ENCODE data around the gene ARMC2. TPM values are rescaled to one million over a fixed set of nuclear protein-coding genes. Genes with fewer than 3 reads are reported as not detected.

ARMC2 gene
- total RNA-seq, 1 donor from 2014 or later: 3.5 TPM

DNA sequence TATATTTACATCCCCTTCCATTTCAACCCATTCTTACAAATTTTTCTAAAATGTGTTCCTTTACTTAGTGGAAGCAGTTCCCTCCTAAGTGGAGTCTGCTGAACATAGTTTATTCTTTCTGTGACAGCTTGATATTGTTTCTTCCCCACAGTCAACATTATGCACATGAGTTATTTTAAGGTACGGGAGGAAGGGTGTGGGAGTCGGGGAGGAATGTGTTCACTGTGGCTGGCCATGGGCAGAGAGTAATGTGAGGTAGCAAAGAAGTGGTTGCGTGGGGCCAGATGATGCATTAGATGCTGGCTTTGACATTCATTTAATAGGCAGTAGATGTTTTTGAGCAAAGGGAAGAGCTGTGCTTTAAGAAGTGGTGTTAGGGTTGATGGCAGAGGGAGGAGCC lies 98.5 kb downstream of the ARMC2 start:
- TF ChIP-seq, protein P1, sequence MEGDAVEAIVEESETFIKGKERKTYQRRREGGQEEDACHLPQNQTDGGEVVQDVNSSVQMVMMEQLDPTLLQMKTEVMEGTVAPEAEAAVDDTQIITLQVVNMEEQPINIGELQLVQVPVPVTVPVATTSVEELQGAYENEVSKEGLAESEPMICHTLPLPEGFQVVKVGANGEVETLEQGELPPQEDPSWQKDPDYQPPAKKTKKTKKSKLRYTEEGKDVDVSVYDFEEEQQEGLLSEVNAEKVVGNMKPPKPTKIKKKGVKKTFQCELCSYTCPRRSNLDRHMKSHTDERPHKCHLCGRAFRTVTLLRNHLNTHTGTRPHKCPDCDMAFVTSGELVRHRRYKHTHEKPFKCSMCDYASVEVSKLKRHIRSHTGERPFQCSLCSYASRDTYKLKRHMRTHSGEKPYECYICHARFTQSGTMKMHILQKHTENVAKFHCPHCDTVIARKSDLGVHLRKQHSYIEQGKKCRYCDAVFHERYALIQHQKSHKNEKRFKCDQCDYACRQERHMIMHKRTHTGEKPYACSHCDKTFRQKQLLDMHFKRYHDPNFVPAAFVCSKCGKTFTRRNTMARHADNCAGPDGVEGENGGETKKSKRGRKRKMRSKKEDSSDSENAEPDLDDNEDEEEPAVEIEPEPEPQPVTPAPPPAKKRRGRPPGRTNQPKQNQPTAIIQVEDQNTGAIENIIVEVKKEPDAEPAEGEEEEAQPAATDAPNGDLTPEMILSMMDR (IDR thresholded peaks at IDR 0.05): no peak
- H3K27me3 Mint-ChIP-seq: no peaks in the 10 kb centered on the region
- intact Hi-C loops (cut with micrococcal nuclease): no loop called here
- H3K4me1 Mint-ChIP-seq: peaks cover 37% of the 10 kb centered on the region
- H3K9me3 Mint-ChIP-seq: no peaks in the 10 kb centered on the region
- no peak overlapping the region for H3K4me3 Mint-ChIP-seq
- CTCF ChIA-PET: interaction anchor here (1.0 kb wide), 1 partner anchor 405 kb away, joined by 3 read pairs; no protein-coding TSS in a partner anchor
- no peak for DNase-seq
- ATAC-seq (ENCODE audit: low read depth): no peak
- POLR2A ChIA-PET: interaction anchor here (0.6 kb wide), 1 partner anchor 148 kb away, joined by 4 read pairs; the partner anchor contains the start of gene CEP57L1
- no peak overlapping the region for H3K27ac Mint-ChIP-seq
- no peaks in the 10 kb centered on the region for H3K36me3 Mint-ChIP-seq (ENCODE audit: low read depth)

DNA sequence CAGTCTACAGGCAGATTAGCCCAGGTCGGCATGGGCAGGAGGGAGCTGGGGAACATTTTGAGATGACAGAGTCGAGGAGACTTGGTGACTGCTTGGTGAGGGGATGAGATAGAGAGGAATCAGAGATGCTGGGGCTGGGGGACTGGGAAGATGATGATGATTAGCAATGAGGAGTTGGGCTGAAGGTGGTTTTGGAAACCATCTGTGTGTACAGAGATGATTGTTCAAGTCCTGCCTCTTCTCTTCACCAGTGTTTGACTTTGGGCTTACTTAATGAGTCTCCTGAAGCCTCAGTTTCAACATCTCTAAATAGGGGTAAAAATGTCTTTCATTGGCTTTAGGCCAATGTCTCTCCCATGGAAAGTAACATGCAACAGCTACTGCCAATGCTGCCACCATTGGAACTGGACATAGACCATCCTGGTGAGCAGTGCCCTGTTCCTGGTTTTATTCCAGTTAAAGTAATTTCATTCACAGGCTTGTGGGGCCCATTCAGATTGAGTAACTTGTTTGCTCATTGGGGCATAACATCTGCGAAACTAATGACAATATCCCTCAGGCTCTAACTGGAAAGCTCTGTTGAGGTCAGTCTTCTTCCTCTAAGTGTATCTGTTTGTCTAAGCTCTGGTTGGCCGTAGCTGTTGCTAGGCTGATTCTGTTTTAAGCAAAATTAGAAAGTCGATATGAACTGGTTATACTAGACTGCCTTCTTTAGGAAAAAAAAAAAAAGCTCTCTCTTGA lies 99.1 kb downstream of the ARMC2 start:
- ChIA-PET POLR2A (interaction anchor here (0.6 kb wide), 1 partner anchor 148 kb away, joined by 4 read pairs; the partner anchor contains the start of gene CEP57L1), CTCF (no interaction called here)
- H3K4me1 Mint-ChIP-seq: peaks cover 34% of the 10 kb centered on the region

DNA sequence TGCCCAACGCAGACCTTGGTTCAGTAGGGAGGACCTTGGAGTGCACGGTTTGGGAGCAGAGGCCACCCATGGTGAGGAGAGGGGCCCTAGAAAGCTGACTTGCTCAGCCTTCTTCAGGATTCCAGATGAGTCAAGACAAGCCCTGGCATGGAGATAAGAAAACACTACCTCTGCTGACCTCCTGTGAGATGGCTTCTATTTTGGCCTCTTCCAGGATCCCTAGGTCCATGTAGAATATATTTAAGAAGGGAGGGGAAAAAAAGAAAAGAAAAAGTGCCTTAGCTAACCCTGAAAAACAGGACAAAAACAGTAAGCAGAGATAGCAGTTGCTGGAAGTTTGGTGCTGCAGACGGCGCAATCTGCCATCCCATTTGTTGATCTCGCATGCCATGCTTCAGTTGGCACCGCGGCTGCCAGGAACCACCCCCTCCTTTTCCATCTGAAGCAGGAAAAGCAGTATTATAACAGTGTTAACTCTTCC lies 100.0 kb downstream of the ARMC2 start:
- ATAC-seq (ENCODE audit: low read depth) (no peak), DNase-seq (no peak)
- Mint-ChIP-seq H3K27me3 (no peaks in the 10 kb centered on the region), H3K9me3 (no peaks in the 10 kb centered on the region), H3K4me3 (no peak overlapping the region), H3K36me3 (ENCODE audit: low read depth) (no peaks in the 10 kb centered on the region), H3K4me1 (peaks cover 25% of the 10 kb centered on the region), H3K27ac (no peak overlapping the region)
- intact Hi-C loops (cut with micrococcal nuclease): no loop called here
- TF ChIP-seq, protein P1 (IDR thresholded peaks at IDR 0.05): no peak
- CTCF ChIA-PET: no interaction called here
- POLR2A ChIA-PET: no interaction called here

More for the DNA sequence above, 99.1 kb downstream of the ARMC2 start:
- H3K27ac Mint-ChIP-seq: no peak overlapping the region
- no peak for ATAC-seq (ENCODE audit: low read depth)
- TF ChIP-seq, protein P1 (IDR thresholded peaks at IDR 0.05): no peak
- DNase-seq: no peak
- H3K27me3 Mint-ChIP-seq: no peaks in the 10 kb centered on the region
- H3K4me3 Mint-ChIP-seq: no peak overlapping the region
- intact Hi-C loops (cut with micrococcal nuclease): no loop called here
- H3K9me3 Mint-ChIP-seq: no peaks in the 10 kb centered on the region
- no peaks in the 10 kb centered on the region for H3K36me3 Mint-ChIP-seq (ENCODE audit: low read depth)

DNA sequence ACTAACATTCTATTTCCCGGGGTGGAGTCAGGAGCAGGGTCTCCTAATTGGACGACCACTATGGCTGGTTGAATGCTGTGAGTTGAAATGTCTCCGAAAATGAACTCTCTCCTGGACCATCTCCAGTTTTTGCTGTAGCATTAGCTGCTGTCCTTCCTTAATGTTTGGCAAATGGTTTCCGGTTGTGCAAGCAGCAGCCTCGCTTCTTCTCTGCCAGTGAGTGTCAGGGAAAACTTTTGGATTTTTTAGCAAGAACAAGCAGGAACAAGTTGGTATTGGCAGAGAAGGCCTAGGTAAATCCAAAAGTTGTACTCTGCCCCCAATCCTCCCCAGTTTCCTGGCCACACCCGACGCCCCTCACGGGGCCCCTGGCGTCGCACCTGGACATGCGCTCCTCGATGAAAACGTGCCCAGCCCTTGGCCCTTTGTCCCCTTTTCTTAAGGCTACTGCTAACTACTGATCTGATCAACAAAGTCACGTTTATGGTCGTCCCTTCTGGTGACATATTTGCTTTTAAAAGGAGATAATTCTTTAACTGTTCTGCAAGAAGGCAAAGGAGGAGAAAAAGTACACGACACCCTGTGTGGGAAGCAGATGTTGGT lies 103.2 kb downstream of the ARMC2 start:
- POLR2A ChIA-PET: no interaction called here
- intact Hi-C loops (cut with micrococcal nuclease): no loop called here

More for the DNA sequence above, 103.2 kb downstream of the ARMC2 start:
- Mint-ChIP-seq H3K4me3 (no peak overlapping the region), H3K9me3 (no peaks in the 10 kb centered on the region), H3K27ac (no peak overlapping the region), H3K36me3 (ENCODE audit: low read depth) (no peaks in the 10 kb centered on the region), H3K27me3 (no peaks in the 10 kb centered on the region), H3K4me1 (peaks cover 24% of the 10 kb centered on the region)
- TF ChIP-seq, protein P1 (IDR thresholded peaks at IDR 0.05): no peak
- CTCF ChIA-PET: no interaction called here
- no peak for DNase-seq
- no peak for ATAC-seq (ENCODE audit: low read depth)
